H1 (cell line): Measurements from ENCODE around the gene PRKAG3. TPM values are rescaled to one million over a fixed set of nuclear protein-coding genes. Genes with fewer than 3 reads are reported as not detected.

Experiments used
- CTCF ChIA-PET: fragments of 300-600 bp; sonication (Branson Sonifier 250); formaldehyde crosslinking; loops from one replicate; lab custom pipeline; 2021; ENCODE audit not compliant: partially characterized antibody; lab: Charles Lee
- POLR2A ChIA-PET: fragments of 300-600 bp; sonication (Branson Sonifier 250); formaldehyde crosslinking; loops from one replicate; lab custom pipeline; 2021; ENCODE audit warnings: inconsistent platforms; ENCODE audit not compliant: partially characterized antibody; lab: Charles Lee
- DNase-seq, 2 experiments: peaks; one replicate each; pipeline versions ENCODE4 v3.0.0 to v3.0.0-alpha.2; 2010 to 2022; ENCODE audit warnings: low spot score in 2 of 2, low read depth in 1 of 2, mixed read lengths in 1 of 2
- FAIRE-seq: peaks from 2 replicates; lab custom pipeline; 2011; peaks lifted over from hg19 to GRCh38; lab: Jason Lieb, UNC
- H2AFZ ChIP-seq: 2 replicates; pipeline ENCODE4 v1.8.1; 2012; ENCODE audit warnings: low read length, inconsistent platforms
- H2AK5ac ChIP-seq: 2 replicates; pipeline ENCODE4 v1.6.1; 2013; ENCODE audit warnings: low read depth, low read length
- H2BK120ac ChIP-seq: replicated peaks from 2 replicates; pipeline ENCODE3; 2013; ENCODE audit warnings: low read depth, low read length, inconsistent platforms
- H2BK12ac ChIP-seq: 2 replicates; pipeline ENCODE4 v1.6.1; 2013; ENCODE audit warnings: low read depth, low read length
- H2BK15ac ChIP-seq: 2 replicates; pipeline ENCODE4 v1.6.1; 2013; ENCODE audit warnings: low read length
- H2BK20ac ChIP-seq: 2 replicates; pipeline ENCODE4 v1.6.1; 2013; ENCODE audit warnings: low read length
- H2BK5ac ChIP-seq: 2 replicates; pipeline ENCODE4 v1.6.1; 2013; ENCODE audit warnings: low read depth, low read length
- H3K14ac ChIP-seq: 2 replicates; pipeline ENCODE4 v1.6.1; 2013; ENCODE audit warnings: inconsistent platforms; ENCODE audit not compliant: insufficient read length
- H3K18ac ChIP-seq: 2 replicates; pipeline ENCODE4 v1.6.1; 2013; ENCODE audit warnings: low read length; ENCODE audit errors: extremely low read depth
- H3K23ac ChIP-seq: 2 replicates; pipeline ENCODE4 v1.6.1; 2013; ENCODE audit warnings: inconsistent platforms; ENCODE audit not compliant: insufficient read length
- H3K23me2 ChIP-seq: 2 replicates; pipeline ENCODE4 v1.6.1; 2013; ENCODE audit warnings: low read depth, low read length
- H3K27ac ChIP-seq: 2 replicates; pipeline ENCODE4 v1.6.1; 2011; ENCODE audit warnings: low read depth, low read length, inconsistent platforms
- H3K27me3 ChIP-seq, 4 experiments: replicated peaks in 1 of 4; 1 replicate in 1 of 4; 2 replicates in 3 of 4; pipeline versions ENCODE4 v1.6.1 to v1.8.1; 2011 to 2013; ENCODE audit warnings: low read length in 3 of 4, mild to moderate bottlenecking in 3 of 4, inconsistent platforms in 2 of 4, mixed read lengths in 2 of 4, moderate library complexity in 1 of 4; ENCODE audit not compliant: control insufficient read depth in 3 of 4, insufficient read depth in 3 of 4; ENCODE audit errors: extremely low read depth in 1 of 4
- H3K36me3 ChIP-seq, 4 experiments: 2 replicates each; pipeline versions ENCODE4 v1.6.1 to v1.8.1; 2011 to 2013; ENCODE audit warnings: mild to moderate bottlenecking in 4 of 4, low read length in 3 of 4, moderate library complexity in 2 of 4, control low read depth in 1 of 4, inconsistent platforms in 1 of 4; ENCODE audit not compliant: insufficient read depth in 4 of 4, control insufficient read depth in 2 of 4
- H3K4ac ChIP-seq: replicated peaks from 2 replicates; pipeline ENCODE3; 2013; ENCODE audit warnings: low read length, low read depth, mixed read lengths, inconsistent platforms; ENCODE audit not compliant: insufficient read length
- H3K4me1 ChIP-seq, 4 experiments: replicated peaks in 1 of 4; 1 replicate in 1 of 4; 2 replicates in 3 of 4; pipeline versions ENCODE4 v1.6.1 to v1.8.1; 2011 to 2013; ENCODE audit warnings: low read length in 3 of 4, inconsistent platforms in 2 of 4, mixed read lengths in 1 of 4; ENCODE audit not compliant: insufficient read depth in 4 of 4, control insufficient read depth in 3 of 4
- H3K4me2 ChIP-seq, 2 experiments: 2 replicates each; pipeline versions ENCODE4 v1.6.1 to v1.8.1; 2011 to 2013; ENCODE audit warnings: low read depth in 2 of 2, low read length in 2 of 2, control low read depth in 1 of 2, inconsistent platforms in 1 of 2, mild to moderate bottlenecking in 1 of 2; ENCODE audit not compliant: insufficient read depth in 1 of 2
- H3K4me3 ChIP-seq, 4 experiments: fragments of 200-600, 300-600 bp in 1 of 4; sonication (generic), shearing (Covaris generic), sonication (Bioruptor Twin) in 1 of 4; 2 replicates each; pipeline versions ENCODE4 v1.5.1 to v1.8.1; 2011 to 2016; ENCODE audit warnings: low read length in 4 of 4, low read depth in 3 of 4, control low read depth in 2 of 4, inconsistent platforms in 2 of 4, mild to moderate bottlenecking in 2 of 4, mixed read lengths in 1 of 4, moderate library complexity in 1 of 4; ENCODE audit not compliant: insufficient read depth in 2 of 4; ENCODE audit errors: extremely low read depth in 1 of 4
- H3K56ac ChIP-seq: replicated peaks from 2 replicates; pipeline ENCODE3; 2013; ENCODE audit warnings: low read depth, mild to moderate bottlenecking, mixed read lengths, low read length, inconsistent platforms; ENCODE audit not compliant: insufficient read length
- H3K79me1 ChIP-seq: 2 replicates; pipeline ENCODE4 v1.6.1; 2013; ENCODE audit warnings: low read depth, low read length, control low read depth
- H3K79me2 ChIP-seq, 2 experiments: 2 replicates each; pipeline versions ENCODE4 v1.6.1 to v1.8.1; 2012 to 2013; ENCODE audit warnings: low read length in 2 of 2, mild to moderate bottlenecking in 2 of 2, inconsistent platforms in 1 of 2; ENCODE audit not compliant: insufficient read depth in 2 of 2, control insufficient read depth in 1 of 2
- H3K9ac ChIP-seq, 4 experiments: replicated peaks in 1 of 4; 1 replicate in 1 of 4; 2 replicates in 3 of 4; pipeline versions ENCODE4 v1.6.1 to v1.8.1; 2011 to 2013; ENCODE audit warnings: low read depth in 3 of 4, low read length in 3 of 4, control low read depth in 2 of 4, mild to moderate bottlenecking in 2 of 4, moderate library complexity in 2 of 4, inconsistent platforms in 1 of 4; ENCODE audit errors: extremely low read depth in 1 of 4
- H3K9me3 ChIP-seq, 2 experiments: 2 replicates each; pipeline versions ENCODE4 v1.6.1 to v1.8.1; 2012 to 2013; ENCODE audit warnings: mild to moderate bottlenecking in 2 of 2, moderate library complexity in 2 of 2, control low read depth in 1 of 2, inconsistent platforms in 1 of 2, low read depth in 1 of 2, low read length in 1 of 2, mixed read lengths in 1 of 2; ENCODE audit not compliant: insufficient read depth in 2 of 2
- H4K20me1 ChIP-seq, 2 experiments: replicated peaks in 1 of 2; 2 replicates each; pipeline versions ENCODE3 to v1.8.1; 2011 to 2013; ENCODE audit warnings: inconsistent platforms in 2 of 2, low read length in 2 of 2, mild to moderate bottlenecking in 1 of 2; ENCODE audit not compliant: insufficient read depth in 2 of 2, control insufficient read depth in 1 of 2
- H4K5ac ChIP-seq: 2 replicates; pipeline ENCODE4 v1.6.1; 2013; ENCODE audit warnings: low read length, low read depth, mixed read lengths, inconsistent platforms; ENCODE audit not compliant: insufficient read length
- H4K8ac ChIP-seq: 2 replicates; pipeline ENCODE4 v1.8.0; 2013; ENCODE audit warnings: mild to moderate bottlenecking, moderate library complexity, low read length, inconsistent platforms; ENCODE audit not compliant: insufficient read depth; ENCODE audit errors: extremely low read depth
- H4K91ac ChIP-seq: replicated peaks from 2 replicates; pipeline ENCODE3; 2013; ENCODE audit warnings: low read length, mixed read lengths, inconsistent platforms; ENCODE audit not compliant: insufficient read length
- BACH1 ChIP-seq: IDR thresholded peaks from 2 replicates; pipeline ENCODE4 v1.6.1; 2012; ENCODE audit warnings: low read length, improper control_type of control experiment
- BRCA1 ChIP-seq: IDR thresholded peaks from 2 replicates; pipeline ENCODE4 v1.6.1; 2012; ENCODE audit warnings: low read depth, low read length, improper control_type of control experiment
- E2F6 ChIP-seq: IDR thresholded peaks from 2 replicates; pipeline ENCODE4 v1.6.1; 2012; ENCODE audit warnings: inconsistent platforms
- HDAC2 ChIP-seq, 2 experiments: fragments of 300-600 bp in 1 of 2; sonication (generic) in 1 of 2; IDR thresholded peaks; 2 replicates each; pipeline ENCODE4 v1.6.1; 2011 to 2012; ENCODE audit warnings: low read depth in 2 of 2, low read length in 2 of 2, mild to moderate bottlenecking in 2 of 2, moderate library complexity in 2 of 2, borderline replicate concordance in 1 of 2, inconsistent platforms in 1 of 2
- KDM4A ChIP-seq: IDR thresholded peaks from one replicate; pipeline ENCODE4 v1.7.1; 2012; ENCODE audit warnings: low read depth, mild to moderate bottlenecking, moderate library complexity, low read length, inconsistent platforms; ENCODE audit not compliant: severe bottlenecking
- KDM5A ChIP-seq: fragments of 200-600 bp; IDR thresholded peaks from 2 replicates; pipeline ENCODE4 v1.7.1; 2012; ENCODE audit warnings: mild to moderate bottlenecking, low read length, inconsistent platforms, mixed read lengths
- MAX ChIP-seq: IDR thresholded peaks from 2 replicates; pipeline ENCODE4 v1.6.1; 2012; ENCODE audit warnings: inconsistent platforms
- NANOG ChIP-seq: IDR thresholded peaks from 2 replicates; pipeline ENCODE4 v1.6.1; 2011; ENCODE audit warnings: low read length, low read depth, mild to moderate bottlenecking, inconsistent platforms; ENCODE audit not compliant: insufficient read depth, poor library complexity, severe bottlenecking
- NRF1 ChIP-seq: IDR thresholded peaks from 2 replicates; pipeline ENCODE4 v1.6.1; 2011; ENCODE audit warnings: mild to moderate bottlenecking, low read depth, low read length, improper control_type of control experiment
- POU5F1 ChIP-seq: IDR thresholded peaks from 2 replicates; pipeline ENCODE4 v1.6.1; 2011; ENCODE audit warnings: low read depth, mild to moderate bottlenecking, low read length, moderate library complexity
- SP4 ChIP-seq: IDR thresholded peaks from 2 replicates; pipeline ENCODE4 v1.6.1; 2012; ENCODE audit warnings: low read length, inconsistent platforms
- SUZ12 ChIP-seq: fragments of 200-600 bp; sonication (generic); IDR thresholded peaks from 2 replicates; pipeline ENCODE4 v1.6.1; 2012; ENCODE audit warnings: mild to moderate bottlenecking, inconsistent platforms, low read length, moderate library complexity, mixed read lengths
- TEAD4 ChIP-seq: IDR thresholded peaks from 2 replicates; pipeline ENCODE4 v1.6.1; 2012; ENCODE audit warnings: low read depth, low read length, inconsistent platforms, mixed read lengths
- YY1 ChIP-seq: IDR thresholded peaks from 2 replicates; pipeline ENCODE4 v1.6.1; 2011; ENCODE audit warnings: low read depth, mild to moderate bottlenecking, low read length
- WGBS, 2 experiments: shearing (Covaris generic) in 1 of 2; methylation state at CpG; one replicate each; pipeline versions ENCODE4 v1.1.6 to v1.1.7; 2013 to 2015; ENCODE audit warnings: low lambda C conversion rate in 2 of 2, mixed read lengths in 2 of 2, inconsistent platforms in 1 of 2, low coverage in 1 of 2, missing lambda C conversion rate in 1 of 2; ENCODE audit not compliant: insufficient replicate concordance in 2 of 2, insufficient coverage in 1 of 2, insufficient read length in 1 of 2; ENCODE audit errors: extremely low coverage in 1 of 2, missing lambda C conversion rate in 1 of 2; 5-methylcytosine and 5-hydroxymethylcytosine counted together
- polyA plus RNA-seq, 7 experiments: library from polyadenylated mRNA; depleted of rRNA in 3 of 7; stranded (reverse) in 5 of 7; unstranded in 2 of 7; fragments of >200 nt in 5 of 7; fragments of 200-250 nt in 2 of 7; gene quantifications; 1 replicate in 5 of 7; 2 replicates in 1 of 7; 4 replicates in 1 of 7; pipeline versions ENCODE4 v1.2.1 to v1.2.3, GENCODE V29; 2011 to 2013; ENCODE audit warnings: missing spikeins in 2 of 7, mixed read lengths in 2 of 7
- total RNA-seq: library from RNA; stranded (reverse); fragmentation: NEBNext Ultra II Directional; extraction: Animal tissue kit (Norgen Biotek cat#: 25700); gene quantifications from 2 replicates; pipeline ENCODE4 v1.2.1, GENCODE V29; 2021

PRKAG3 gene
- total and polyA plus RNA-seq, 2 of the 8 experiments (the other 6 are each of a cell fraction or from before 2014, with no cell fraction given): not detected

GRCh38 chr2:218839430-218839829 lies 7.8 kb upstream of the PRKAG3 start:
- no peak for FAIRE-seq
- WGBS, 2 experiments: 87% methylated on average over 4 of the region's 4 CpGs; no CpG with 5 or more reads in 1 of the 2 experiments
- no peak for DNase-seq
- TF ChIP-seq SUZ12 (no peak), NRF1 (no peak), SP4 (no peak), NANOG (no peak), MAX (no peak), BACH1 (no peak), E2F6 (no peak), TEAD4 (no peak), HDAC2 (IDR thresholded peaks at IDR 0.05; ENCODE audit: borderline replicate concordance in 1 of 2, low read depth in 2 of 2, low read length in 2 of 2) (no peak), BRCA1 (no peak), POU5F1 (no peak), KDM5A (no peak), YY1 (no peak), KDM4A (no peak)

More at GRCh38 chr2:218839430-218839829, 7.8 kb upstream of the PRKAG3 start:
- no peak overlapping the region for H3K14ac ChIP-seq
- ChIA-PET CTCF (interaction anchor here (0.6 to 2.8 kb wide), 6 partner anchors 9 to 118 kb away, joined by 3 to 15 read pairs (median 3); no protein-coding TSS in a partner anchor), POLR2A (no interaction called here)
- H4K5ac ChIP-seq: no peak overlapping the region
- H3K4ac ChIP-seq: no peak overlapping the region
- H4K91ac ChIP-seq: no peak overlapping the region
- no peaks in the 10 kb centered on the region for H3K36me3 ChIP-seq
- H3K23ac ChIP-seq: no peak overlapping the region
- no peak overlapping the region for H3K18ac ChIP-seq
- H3K4me2 ChIP-seq: no peak overlapping the region
- no peak overlapping the region for H3K27ac ChIP-seq
- no peak overlapping the region for H2BK5ac ChIP-seq
- H3K79me1 ChIP-seq: no peaks in the 10 kb centered on the region
- H3K4me3 ChIP-seq: no peak overlapping the region
- H4K20me1 ChIP-seq: no peaks in the 10 kb centered on the region
- no peak overlapping the region for H2BK12ac ChIP-seq
- H3K9me3 ChIP-seq: no peaks in the 10 kb centered on the region
- no peak overlapping the region for H2BK20ac ChIP-seq
- H3K27me3 ChIP-seq: no peaks in the 10 kb centered on the region; a peak in 1 of 7 replicates
- H2BK120ac ChIP-seq: no peak overlapping the region
- H4K8ac ChIP-seq: no peak overlapping the region
- peaks cover 0 to 3% (median 0%) of the 10 kb centered on the region in 4 experiments; a peak in 1 of 7 replicates for H3K4me1 ChIP-seq
- H2AK5ac ChIP-seq: no peak overlapping the region
- no peaks in the 10 kb centered on the region for H3K23me2 ChIP-seq
- no peak overlapping the region for H2BK15ac ChIP-seq
- no peak overlapping the region for H3K56ac ChIP-seq
- no peaks in the 10 kb centered on the region for H3K79me2 ChIP-seq
- H3K9ac ChIP-seq: no peak overlapping the region
- H2AFZ ChIP-seq: no peak overlapping the region
